Keratinocyte (primary cell): ENCODE measurements around the gene NTMT1. TPM values are rescaled to one million over a fixed set of nuclear protein-coding genes. Genes with fewer than 3 reads are reported as not detected.
"Not testable (repeated sequence)": the region's sequence is repeated elsewhere in the genome, so short reads cannot be mapped to it uniquely, and the experiment has no call there.

Source experiments
- DNase-seq: peaks from one replicate; pipeline ENCODE4 v3.0.0-alpha.2; 2011; ENCODE audit warnings: low read depth, missing footprints, low spot score
- FAIRE-seq: peaks from 2 replicates; lab custom pipeline; 2011; peaks lifted over from hg19 to GRCh38; lab: Jason Lieb, UNC
- H2AFZ ChIP-seq: 2 replicates; pipeline ENCODE4 v1.6.0; 2012; ENCODE audit warnings: low read length, control low read depth, inconsistent platforms; ENCODE audit not compliant: control insufficient read depth
- H3K27ac ChIP-seq: 2 replicates; pipeline ENCODE4 v1.5.1; 2011; ENCODE audit warnings: low read length; ENCODE audit not compliant: control insufficient read depth, insufficient read depth
- H3K27me3 ChIP-seq: 3 replicates; pipeline ENCODE4 v1.6.0; 2011; ENCODE audit warnings: low read length; ENCODE audit not compliant: control insufficient read depth, insufficient read depth; ENCODE audit errors: extremely low read depth
- H3K36me3 ChIP-seq, 2 experiments: 2 replicates in 1 of 2; 3 replicates in 1 of 2; pipeline ENCODE4 v1.5.1; 2011; ENCODE audit warnings: low read length in 2 of 2, mild to moderate bottlenecking in 1 of 2; ENCODE audit not compliant: control insufficient read depth in 2 of 2, insufficient read depth in 2 of 2; ENCODE audit errors: extremely low read depth in 1 of 2
- H3K4me1 ChIP-seq: 3 replicates; pipeline ENCODE4 v1.5.1; 2011; ENCODE audit warnings: low read length; ENCODE audit not compliant: control insufficient read depth, insufficient read depth; ENCODE audit errors: extremely low read depth
- H3K4me2 ChIP-seq: 3 replicates; pipeline ENCODE4 v1.6.0; 2011; ENCODE audit warnings: low read depth, low read length; ENCODE audit not compliant: control insufficient read depth, insufficient read depth; ENCODE audit errors: extremely low read depth
- H3K4me3 ChIP-seq, 3 experiments: fragments of 200-600 bp in 1 of 3; sonication (generic) in 1 of 3; 2 replicates in 2 of 3; 3 replicates in 1 of 3; pipeline ENCODE4 v1.5.1; 2011 to 2016; ENCODE audit warnings: low read length in 3 of 3, mild to moderate bottlenecking in 3 of 3, control low read depth in 2 of 3, inconsistent platforms in 1 of 3, low read depth in 1 of 3, mixed read lengths in 1 of 3, mixed run types in 1 of 3, moderate library complexity in 1 of 3; ENCODE audit not compliant: control insufficient read depth in 2 of 3, insufficient read depth in 2 of 3; ENCODE audit errors: extremely low read depth in 1 of 3
- H3K79me2 ChIP-seq: 2 replicates; pipeline ENCODE4 v1.6.0; 2012; ENCODE audit warnings: low read length; ENCODE audit not compliant: control insufficient read depth, insufficient read depth
- H3K9ac ChIP-seq: 3 replicates; pipeline ENCODE4 v1.6.0; 2011; ENCODE audit warnings: low read length; ENCODE audit not compliant: control insufficient read depth, insufficient read depth; ENCODE audit errors: extremely low read depth
- H3K9me1 ChIP-seq: 3 replicates; pipeline ENCODE4 v1.6.0; 2011; ENCODE audit warnings: low read length; ENCODE audit not compliant: control insufficient read depth, insufficient read depth; ENCODE audit errors: extremely low read depth
- H3K9me3 ChIP-seq: 2 replicates; pipeline ENCODE4 v1.5.1; 2012; ENCODE audit warnings: low read depth, low read length; ENCODE audit not compliant: control insufficient read depth
- H4K20me1 ChIP-seq: 3 replicates; pipeline ENCODE4 v1.6.0; 2011; ENCODE audit warnings: low read length; ENCODE audit not compliant: control insufficient read depth, insufficient read depth; ENCODE audit errors: extremely low read depth
- EZH2 ChIP-seq: IDR thresholded peaks from one replicate; pipeline ENCODE4 v1.6.1; 2012; ENCODE audit warnings: inconsistent platforms, mild to moderate bottlenecking, low read length, moderate library complexity
- dilution Hi-C: fragments of 300-500 bp; cut with MboI; formaldehyde crosslinking; loops from one replicate; pipeline ENCODE4 v1.7.0; 2020; ENCODE audit warnings: low sequenced_read_pairs; ENCODE audit not compliant: extremely low pct_ligation_motif_present
- polyA plus RNA-seq, 5 experiments: library from polyadenylated mRNA; depleted of rRNA in 3 of 5; stranded (reverse) in 3 of 5; stranded (forward) in 1 of 5; unstranded in 1 of 5; fragments of >200 nt; gene quantifications; 1 replicate in 1 of 5; 2 replicates in 3 of 5; 3 replicates in 1 of 5; pipeline versions ENCODE4 v1.2.1 to v1.2.3, GENCODE V29; 2011 to 2012; ENCODE audit warnings: missing spikeins in 2 of 5, low read depth in 1 of 5, low replicate concordance in 1 of 5
- TF ChIP-seq, protein P1 (sequence below), 3 experiments: IDR thresholded peaks in 1 of 3; conservative IDR thresholded peaks in 1 of 3; optimal IDR thresholded peaks in 1 of 3; 2 replicates in 2 of 3; 3 replicates in 1 of 3; pipeline versions ENCODE3 to v1.5.1; 2011; ENCODE audit warnings: low read length in 3 of 3, mild to moderate bottlenecking in 3 of 3, moderate library complexity in 2 of 3, control low read depth in 1 of 3, inconsistent platforms in 1 of 3; ENCODE audit not compliant: insufficient read depth in 2 of 3; ENCODE audit errors: extremely low read depth in 1 of 3

NTMT1 gene
- polyA plus RNA-seq, 1 donor (not counting 4 experiments of a cell fraction or from before 2014, with no cell fraction given) = 50.2 TPM

- FAIRE-seq (no peak), DNase-seq (no peak)
- Histone ChIP-seq H3K79me2 (peaks cover 72% of the 10 kb centered on the region), H2AFZ (no peak overlapping the region), H3K36me3 (peaks cover 47 to 56% of the 10 kb centered on the region in 2 experiments), H3K9me1 (peaks cover 5% of the 10 kb centered on the region), H3K27me3 (no peaks in the 10 kb centered on the region), H4K20me1 (peaks cover 38% of the 10 kb centered on the region), H3K9me3 (no peaks in the 10 kb centered on the region), H3K27ac (no peak overlapping the region), H3K4me2 (no peak overlapping the region), H3K4me3 (no peak overlapping the region), H3K9ac (no peak overlapping the region), H3K4me1 (peaks cover 30% of the 10 kb centered on the region)
- dilution Hi-C loops = loop anchor here (10.0 kb wide), 1 partner anchor 89 kb away; no protein-coding TSS in a partner anchor
- no peak for TF ChIP-seq EZH2
- TF ChIP-seq, protein P1, sequence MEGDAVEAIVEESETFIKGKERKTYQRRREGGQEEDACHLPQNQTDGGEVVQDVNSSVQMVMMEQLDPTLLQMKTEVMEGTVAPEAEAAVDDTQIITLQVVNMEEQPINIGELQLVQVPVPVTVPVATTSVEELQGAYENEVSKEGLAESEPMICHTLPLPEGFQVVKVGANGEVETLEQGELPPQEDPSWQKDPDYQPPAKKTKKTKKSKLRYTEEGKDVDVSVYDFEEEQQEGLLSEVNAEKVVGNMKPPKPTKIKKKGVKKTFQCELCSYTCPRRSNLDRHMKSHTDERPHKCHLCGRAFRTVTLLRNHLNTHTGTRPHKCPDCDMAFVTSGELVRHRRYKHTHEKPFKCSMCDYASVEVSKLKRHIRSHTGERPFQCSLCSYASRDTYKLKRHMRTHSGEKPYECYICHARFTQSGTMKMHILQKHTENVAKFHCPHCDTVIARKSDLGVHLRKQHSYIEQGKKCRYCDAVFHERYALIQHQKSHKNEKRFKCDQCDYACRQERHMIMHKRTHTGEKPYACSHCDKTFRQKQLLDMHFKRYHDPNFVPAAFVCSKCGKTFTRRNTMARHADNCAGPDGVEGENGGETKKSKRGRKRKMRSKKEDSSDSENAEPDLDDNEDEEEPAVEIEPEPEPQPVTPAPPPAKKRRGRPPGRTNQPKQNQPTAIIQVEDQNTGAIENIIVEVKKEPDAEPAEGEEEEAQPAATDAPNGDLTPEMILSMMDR (optimal IDR thresholded peaks at IDR 0.05 in 1 of 3, IDR thresholded peaks at IDR 0.05 in 1 of 3, conservative IDR thresholded peaks at IDR 0.05 in 1 of 3; ENCODE audit: extremely low read depth in 1 of 3, insufficient read depth in 2 of 3, low read length in 3 of 3) = no peak
These were observed 9.4 kb downstream of the NTMT1 start for GRCh38 chr9:129635099-129636065.

DNA sequence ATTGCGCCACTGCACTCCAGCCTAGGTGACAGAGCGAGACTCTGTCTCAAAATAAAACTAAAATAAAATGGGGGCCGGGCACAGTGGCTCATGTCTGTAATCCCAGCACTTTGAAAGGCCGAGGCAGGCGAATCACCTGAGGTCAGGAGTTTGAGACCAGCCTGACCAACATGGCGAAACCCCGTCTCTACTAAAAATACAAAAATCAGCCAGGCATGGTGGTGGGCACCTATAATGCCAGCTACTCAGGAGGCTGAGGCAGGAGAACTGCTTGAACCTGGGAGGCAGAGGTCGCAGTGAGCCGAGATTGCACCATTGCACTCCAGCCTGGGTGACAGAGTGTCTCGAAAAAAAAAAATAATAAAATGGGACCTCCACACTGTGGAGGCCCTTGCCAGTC is 10.4 kb downstream of the NTMT1 start:
- dilution Hi-C loops = loop anchor here (10.0 kb wide), 1 partner anchor 88 kb away; no protein-coding TSS in a partner anchor
- not testable (repeated sequence) for H3K9me3 ChIP-seq, H3K4me3 ChIP-seq, H3K27ac ChIP-seq, DNase-seq, H3K4me2 ChIP-seq, H3K9me1 ChIP-seq, FAIRE-seq, H3K9ac ChIP-seq, H3K27me3 ChIP-seq, H2AFZ ChIP-seq
- H3K36me3 ChIP-seq = peaks cover 47 to 50% of the 10 kb centered on the region in 2 experiments
- H4K20me1 ChIP-seq = peaks cover 35% of the 10 kb centered on the region
- peaks cover 72% of the 10 kb centered on the region for H3K79me2 ChIP-seq
- peaks cover 30% of the 10 kb centered on the region for H3K4me1 ChIP-seq
